Stimulated activated effector memory CD8-positive, alpha-beta T cell treated with anti-CD3 and anti-CD28 coated beads, Interleukin-12 subunit alpha, Interleukin-12 subunit beta, amount 100 ng/mL, for 72 hours (primary cell): ENCODE results near the gene COL4A3.

Experiments used
- ATAC-seq: fragments of 150-1000 bp; cut with Tn5 transposase; 2 replicates; pipeline ENCODE4 v1.10.0; 2021
- DNase-seq, 2 donors: peaks; one replicate each; pipeline ENCODE4 v3.0.0; 2021 to 2022; ENCODE audit warnings: low spot score in 2 of 2
- H3K27ac Mint-ChIP-seq: one replicate; pipeline ENCODE4 v1.8.0; 2022; ENCODE audit warnings: mild to moderate bottlenecking, mixed read lengths
- H3K36me3 Mint-ChIP-seq: one replicate; pipeline ENCODE4 v1.8.0; 2022; ENCODE audit warnings: mild to moderate bottlenecking, mixed read lengths
- H3K4me1 Mint-ChIP-seq: one replicate; pipeline ENCODE4 v1.8.0; 2022; ENCODE audit warnings: mixed read lengths
- H3K4me3 Mint-ChIP-seq: one replicate; pipeline ENCODE4 v1.8.0; 2022; ENCODE audit warnings: mild to moderate bottlenecking, mixed read lengths
- H3K9me3 Mint-ChIP-seq: one replicate; pipeline ENCODE4 v1.8.0; 2022; ENCODE audit warnings: mixed read lengths

Gene COL4A3

GRCh38 chr2:227322530-227323205 lies 158.2 kb downstream of the COL4A3 start:
- H3K36me3 Mint-ChIP-seq = peaks cover 13% of the 10 kb centered on the region
- peak overlapping the region; percentile 33 for H3K27ac Mint-ChIP-seq
- ATAC-seq (no peak), DNase-seq (no peak)
- peak overlapping the region; percentile 90 for H3K4me3 Mint-ChIP-seq
- peaks cover 2% of the 10 kb centered on the region for H3K9me3 Mint-ChIP-seq
- H3K4me1 Mint-ChIP-seq = peaks cover 43% of the 10 kb centered on the region

DNA sequence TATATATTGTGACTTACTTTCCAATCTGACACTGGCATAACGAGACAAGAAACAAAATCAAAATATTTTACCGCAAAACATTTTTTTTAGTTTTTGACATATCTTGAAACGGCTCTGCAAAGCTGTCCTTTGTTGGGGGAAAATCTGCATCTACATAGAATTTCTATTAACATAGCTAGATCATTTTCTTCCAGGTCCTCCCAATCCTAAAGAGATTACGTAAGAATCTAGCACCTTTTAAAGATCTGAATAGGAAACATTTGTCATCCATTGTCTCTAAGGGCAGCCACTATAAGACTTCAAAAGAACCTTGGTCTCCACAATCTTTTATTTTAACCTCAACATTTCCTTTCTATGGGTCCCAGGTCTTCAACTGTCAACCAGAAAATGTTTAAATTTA lies 159.4 kb downstream of the COL4A3 start:
- ATAC-seq (no peak), DNase-seq (no peak)
- Mint-ChIP-seq H3K4me1 (peaks cover 48% of the 10 kb centered on the region), H3K9me3 (no peaks in the 10 kb centered on the region), H3K4me3 (peak overlapping the region; percentile 90), H3K36me3 (peaks cover 19% of the 10 kb centered on the region), H3K27ac (no peak overlapping the region)

DNA sequence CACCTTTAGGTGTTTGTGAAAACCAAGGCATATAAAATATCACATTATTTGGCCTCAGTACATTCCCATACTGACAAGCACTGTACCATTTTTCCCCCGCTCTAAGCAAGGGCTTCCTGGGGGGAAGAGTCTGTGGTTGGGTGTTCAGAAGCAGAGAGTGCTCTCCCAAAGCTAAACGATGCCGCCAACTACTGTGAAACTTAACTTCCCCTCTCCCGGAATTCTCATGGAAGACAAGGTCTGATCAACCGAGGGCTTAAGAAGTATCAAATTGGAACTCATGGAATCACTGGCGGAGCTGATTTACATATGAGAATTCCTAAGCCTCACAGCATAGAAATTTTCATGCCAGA lies 160.2 kb downstream of the COL4A3 start:
- DNase-seq (peak in 1 of 2 donors; percentile 5), ATAC-seq (no peak)
- Mint-ChIP-seq H3K4me1 (peaks cover 49% of the 10 kb centered on the region), H3K4me3 (peak overlapping the region; percentile 90), H3K36me3 (peaks cover 27% of the 10 kb centered on the region), H3K9me3 (no peaks in the 10 kb centered on the region), H3K27ac (peak overlapping the region; percentile 96)

DNA sequence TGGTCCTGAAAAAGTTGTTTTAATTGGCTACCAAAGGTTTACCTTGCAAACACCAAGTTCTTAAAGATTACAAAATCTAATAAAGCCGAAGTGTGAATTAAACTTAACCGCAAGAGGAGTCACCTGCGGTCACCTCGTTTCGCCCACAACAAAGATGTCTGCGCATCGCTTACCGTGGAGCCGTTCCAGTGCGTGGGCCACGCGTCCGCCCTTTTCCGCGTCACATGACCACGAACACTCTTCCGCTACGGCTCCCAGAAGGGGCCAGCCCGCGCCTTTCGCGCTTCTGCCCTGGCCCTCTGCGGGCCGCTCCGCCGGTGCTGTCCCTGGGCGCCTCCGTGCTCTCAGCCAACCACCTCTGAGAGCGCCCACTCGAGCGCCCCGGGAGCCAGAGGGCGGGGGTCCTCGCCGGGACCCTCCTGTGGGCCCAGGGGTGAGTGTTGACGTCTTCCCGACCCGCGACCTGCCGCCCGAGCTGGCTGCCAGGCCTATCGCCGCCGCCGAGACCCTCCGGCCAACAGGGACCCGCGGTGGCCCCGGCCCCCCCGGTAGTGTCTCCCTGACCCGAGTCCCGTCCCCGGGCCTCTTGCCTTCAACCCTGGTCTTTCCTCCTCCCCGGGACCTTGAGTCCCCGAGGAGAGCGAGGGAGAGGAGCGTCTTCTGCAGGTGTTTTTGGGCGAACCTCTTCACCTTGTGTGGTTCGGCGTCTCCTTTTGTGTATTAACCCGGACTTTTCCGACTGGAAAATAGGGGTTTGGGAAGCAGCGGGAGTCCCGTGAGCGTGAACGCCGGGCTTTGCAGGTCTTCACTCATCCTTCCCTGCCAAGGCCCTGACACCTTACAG lies 160.8 kb downstream of the COL4A3 start, which contains the start of gene MFF:
TSS of gene MFF (plus strand) at position 257 of the 844 bp plus-strand sequence. CDS start 5,415 bp downstream, outside the sequence.
- H3K4me1 Mint-ChIP-seq = peaks cover 44% of the 10 kb centered on the region
- H3K4me3 Mint-ChIP-seq = peak within 1 kb of the TSS; percentile 90
- H3K36me3 Mint-ChIP-seq = peaks cover 33% of the 10 kb centered on the region
- H3K27ac Mint-ChIP-seq = peak within 1 kb of the TSS; percentile 96
- no peaks in the 10 kb centered on the region for H3K9me3 Mint-ChIP-seq
- DNase-seq (peak; percentile 83 to 95), ATAC-seq (peak; percentile 100)

DNA sequence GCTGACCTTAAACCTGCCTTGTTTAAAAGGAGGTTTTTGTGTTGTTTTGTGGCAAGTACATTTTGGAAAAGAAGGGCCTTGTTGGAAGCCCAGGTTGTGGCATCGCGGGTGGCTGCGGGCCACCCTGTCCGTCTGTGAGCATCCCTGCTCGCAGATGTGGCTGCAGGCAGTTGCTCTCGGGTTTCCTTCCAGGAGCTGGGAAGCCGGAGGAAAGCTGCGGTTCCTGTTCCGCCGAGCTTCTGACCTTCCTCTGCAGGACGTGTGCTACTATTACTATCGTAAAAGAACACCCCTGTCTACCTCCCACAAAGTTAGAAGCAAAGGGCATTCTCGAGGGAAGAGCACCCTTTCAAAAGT lies 161.4 kb downstream of the COL4A3 start:
- no peak for DNase-seq
- H3K36me3 Mint-ChIP-seq = peaks cover 39% of the 10 kb centered on the region
- ATAC-seq = peak; percentile 4
- H3K27ac Mint-ChIP-seq = peak overlapping the region; percentile 96
- peaks cover 43% of the 10 kb centered on the region for H3K4me1 Mint-ChIP-seq
- peak overlapping the region; percentile 90 for H3K4me3 Mint-ChIP-seq
- H3K9me3 Mint-ChIP-seq = no peaks in the 10 kb centered on the region

GRCh38 chr2:227326783-227327182 lies 162.4 kb downstream of the COL4A3 start:
- ATAC-seq (no peak), DNase-seq (no peak)
- peak overlapping the region; percentile 90 for H3K4me3 Mint-ChIP-seq
- H3K9me3 Mint-ChIP-seq = no peaks in the 10 kb centered on the region
- peaks cover 43% of the 10 kb centered on the region for H3K4me1 Mint-ChIP-seq
- peak overlapping the region; percentile 96 for H3K27ac Mint-ChIP-seq
- H3K36me3 Mint-ChIP-seq = peaks cover 48% of the 10 kb centered on the region

- Mint-ChIP-seq H3K9me3 (no peaks in the 10 kb centered on the region), H3K27ac (peak overlapping the region; percentile 60), H3K4me3 (no peak overlapping the region), H3K36me3 (peaks cover 84% of the 10 kb centered on the region), H3K4me1 (peaks cover 7% of the 10 kb centered on the region)
- DNase-seq (no peak), ATAC-seq (peak; percentile 49)
Measured at GRCh38 chr2:227335713-227336112, 171.3 kb downstream of the COL4A3 start.

GRCh38 chr2:227337442-227337841 lies 173.0 kb downstream of the COL4A3 start:
- no peak overlapping the region for H3K27ac Mint-ChIP-seq
- H3K4me1 Mint-ChIP-seq = peaks cover 7% of the 10 kb centered on the region
- H3K9me3 Mint-ChIP-seq = no peaks in the 10 kb centered on the region
- DNase-seq (no peak), ATAC-seq (no peak)
- H3K4me3 Mint-ChIP-seq = no peak overlapping the region
- peaks cover 85% of the 10 kb centered on the region for H3K36me3 Mint-ChIP-seq

- H3K36me3 Mint-ChIP-seq = peaks cover 83% of the 10 kb centered on the region
- H3K4me3 Mint-ChIP-seq = no peak overlapping the region
- H3K4me1 Mint-ChIP-seq = peaks cover 7% of the 10 kb centered on the region
- H3K9me3 Mint-ChIP-seq = no peaks in the 10 kb centered on the region
- H3K27ac Mint-ChIP-seq = no peak overlapping the region
- no peak for ATAC-seq
- no peak for DNase-seq
Measured at GRCh38 chr2:227339098-227339599, 174.7 kb downstream of the COL4A3 start.

- H3K36me3 Mint-ChIP-seq = peaks cover 79% of the 10 kb centered on the region
- DNase-seq = no peak
Measured at GRCh38 chr2:227340106-227340505, 175.7 kb downstream of the COL4A3 start.

DNA sequence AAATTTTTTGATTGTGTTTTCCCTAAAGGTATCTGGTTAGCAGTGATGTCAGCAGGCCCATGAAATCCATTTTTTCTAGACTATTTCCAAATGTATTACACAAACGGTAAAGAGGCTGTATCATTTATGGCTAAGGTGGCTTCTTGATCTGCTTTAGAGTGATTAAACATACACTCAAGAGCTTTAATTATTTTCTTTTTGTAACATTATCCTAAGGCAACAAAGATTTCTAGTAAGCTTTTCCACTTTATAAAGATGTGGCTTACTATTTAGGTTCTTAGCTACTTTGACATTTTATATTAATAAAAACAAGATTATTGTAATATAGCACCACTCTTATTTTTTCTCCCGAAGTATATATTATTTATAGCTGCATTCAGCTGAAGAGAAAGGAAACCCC lies 177.1 kb downstream of the COL4A3 start:
- Mint-ChIP-seq H3K4me1 (no peaks in the 10 kb centered on the region), H3K4me3 (no peak overlapping the region), H3K27ac (no peak overlapping the region), H3K36me3 (peaks cover 78% of the 10 kb centered on the region), H3K9me3 (no peaks in the 10 kb centered on the region)
- no peak for DNase-seq
- ATAC-seq = no peak

More at GRCh38 chr2:227340106-227340505, 175.7 kb downstream of the COL4A3 start:
- H3K4me1 Mint-ChIP-seq = peaks cover 7% of the 10 kb centered on the region
- H3K27ac Mint-ChIP-seq = no peak overlapping the region
- ATAC-seq = no peak
- H3K9me3 Mint-ChIP-seq = no peaks in the 10 kb centered on the region
- H3K4me3 Mint-ChIP-seq = no peak overlapping the region

GRCh38 chr2:227344231-227344630 lies 179.8 kb downstream of the COL4A3 start:
- ATAC-seq (no peak), DNase-seq (no peak)
- H3K36me3 Mint-ChIP-seq = peaks cover 79% of the 10 kb centered on the region
- no peak overlapping the region for H3K4me3 Mint-ChIP-seq
- no peak overlapping the region for H3K27ac Mint-ChIP-seq
- H3K9me3 Mint-ChIP-seq = no peaks in the 10 kb centered on the region
- H3K4me1 Mint-ChIP-seq = no peaks in the 10 kb centered on the region

DNA sequence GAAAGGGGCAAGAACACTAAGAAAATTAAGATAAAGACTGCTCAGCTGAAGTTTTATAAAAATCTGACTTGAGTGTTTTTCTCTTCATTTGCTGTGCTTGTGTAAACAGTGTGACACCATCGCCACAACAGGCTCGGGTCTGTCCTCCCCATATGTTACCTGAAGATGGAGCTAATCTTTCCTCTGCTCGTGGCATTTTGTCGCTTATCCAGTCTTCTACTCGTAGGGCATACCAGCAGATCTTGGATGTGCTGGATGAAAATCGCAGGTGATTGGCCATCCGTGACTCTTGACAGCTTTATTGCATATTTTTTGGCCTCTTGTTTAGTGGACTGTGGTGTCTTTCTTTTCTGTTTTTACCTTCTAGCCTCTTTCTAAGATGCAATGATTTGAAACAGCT lies 182.7 kb downstream of the COL4A3 start:
- Mint-ChIP-seq H3K9me3 (no peaks in the 10 kb centered on the region), H3K36me3 (peaks cover 55% of the 10 kb centered on the region), H3K4me1 (no peaks in the 10 kb centered on the region), H3K4me3 (no peak overlapping the region), H3K27ac (no peak overlapping the region)
- ATAC-seq = no peak
- DNase-seq = no peak

- DNase-seq = no peak
- ATAC-seq = no peak
- Mint-ChIP-seq H3K36me3 (peaks cover 43% of the 10 kb centered on the region), H3K4me1 (no peaks in the 10 kb centered on the region), H3K4me3 (no peak overlapping the region), H3K27ac (no peak overlapping the region), H3K9me3 (no peaks in the 10 kb centered on the region)
Measured at GRCh38 chr2:227348324-227348723, 183.9 kb downstream of the COL4A3 start.

DNA sequence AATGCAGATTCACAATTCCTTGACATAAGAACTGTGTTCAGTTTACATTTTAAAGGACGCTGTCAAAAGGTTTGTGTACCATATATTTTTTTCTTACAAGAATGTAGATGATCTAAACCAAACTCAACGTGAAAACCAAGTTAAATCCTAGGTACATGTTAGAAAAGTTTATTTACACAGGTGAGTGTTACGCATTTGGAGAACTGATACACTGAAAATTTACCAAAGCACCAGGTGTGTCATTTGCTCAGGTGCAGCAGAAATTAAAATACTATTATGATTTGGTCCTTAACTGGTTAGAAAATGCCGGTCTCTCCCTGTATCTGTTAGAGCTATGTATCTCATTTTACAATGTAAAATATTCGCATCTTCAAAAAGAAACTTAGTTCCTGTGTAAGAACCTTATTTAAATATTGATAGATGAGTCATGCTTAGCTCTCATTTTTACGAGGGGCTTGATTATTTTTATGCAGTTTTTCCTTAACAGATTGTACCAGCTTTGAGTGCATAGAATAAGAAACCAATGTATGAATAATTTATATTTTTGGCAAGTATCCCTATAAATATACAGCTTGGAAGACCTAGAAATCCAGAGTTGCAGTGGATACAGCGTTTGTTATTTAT lies 185.7 kb downstream of the COL4A3 start:
- Mint-ChIP-seq H3K4me1 (no peaks in the 10 kb centered on the region), H3K9me3 (no peaks in the 10 kb centered on the region), H3K4me3 (no peak overlapping the region), H3K27ac (no peak overlapping the region), H3K36me3 (peaks cover 39% of the 10 kb centered on the region)
- no peak for ATAC-seq
- no peak for DNase-seq
